HepG2 (cell line): ENCODE results near the gene SAPCD1. TPM values are rescaled to one million over a fixed set of nuclear protein-coding genes. Genes with fewer than 3 reads are reported as not detected.
A peak's percentile ranks its signal among the peaks of the same experiment; 100 is the strongest.

Experiments used
- AKAP8 ChIP-seq: sonication (generic); formaldehyde crosslinking; IDR thresholded peaks from 2 replicates; pipeline ENCODE4 v1.5.1; 2020; ENCODE audit warnings: mild to moderate bottlenecking, missing genetic modification reagents
- ASH2L ChIP-seq: fragments of 300-600, 200-600 bp; sonication (generic); IDR thresholded peaks from 2 replicates; pipeline ENCODE4 v1.7.0; 2017; ENCODE audit warnings: low read depth, mild to moderate bottlenecking, moderate library complexity, mixed read lengths, low read length; ENCODE audit not compliant: insufficient read length
- ESRRA ChIP-seq: sonication (generic); formaldehyde crosslinking; IDR thresholded peaks from 2 replicates; pipeline ENCODE4 v1.5.1; 2020; ENCODE audit warnings: mild to moderate bottlenecking, low read depth, missing genetic modification reagents
- FOXO1 ChIP-seq: sonication (generic); formaldehyde crosslinking; IDR thresholded peaks from 2 replicates; pipeline ENCODE4 v1.4.0; 2020; ENCODE audit warnings: missing genetic modification reagents
- GMEB2 ChIP-seq: IDR thresholded peaks from 2 replicates; pipeline ENCODE4 v1.6.1; 2016; ENCODE audit warnings: missing biosample characterization, missing genetic modification reagents, low read depth
- HCFC1 ChIP-seq: fragments of 150-350 bp; IDR thresholded peaks from 2 replicates; pipeline ENCODE4 v1.6.1; 2014; ENCODE audit warnings: low read depth, low read length
- HNF1A ChIP-seq, 2 experiments: sonication (generic) in 1 of 2; formaldehyde crosslinking in 1 of 2; IDR thresholded peaks; 2 replicates each; pipeline versions ENCODE4 v1.4.0 to v1.6.1; 2016 to 2020; ENCODE audit warnings: borderline replicate concordance in 1 of 2, low read depth in 1 of 2, mild to moderate bottlenecking in 1 of 2, missing genetic modification reagents in 1 of 2
- HOXA5 ChIP-seq: sonication (generic); formaldehyde crosslinking; IDR thresholded peaks from 2 replicates; pipeline ENCODE4 v1.4.0; 2020; ENCODE audit warnings: missing genetic modification reagents
- KDM5A ChIP-seq: fragments of 200-600 bp; sonication (generic); IDR thresholded peaks from 2 replicates; pipeline ENCODE4 v1.7.0; 2018; ENCODE audit warnings: antibody characterized with exemption, mild to moderate bottlenecking, low read length, borderline replicate concordance
- MAFG ChIP-seq: sonication (generic); formaldehyde crosslinking; IDR thresholded peaks from 2 replicates; pipeline ENCODE4 v1.5.1; 2020; ENCODE audit warnings: mild to moderate bottlenecking, missing genetic modification reagents
- MED13 ChIP-seq: sonication (generic); formaldehyde crosslinking; IDR thresholded peaks from 2 replicates; pipeline ENCODE4 v1.5.0; 2020; ENCODE audit warnings: missing genetic modification reagents
- NFKB2 ChIP-seq: sonication (generic); formaldehyde crosslinking; IDR thresholded peaks from 2 replicates; pipeline ENCODE4 v1.4.0; 2020; ENCODE audit warnings: missing genetic modification reagents, borderline replicate concordance
- NFYB ChIP-seq: sonication (generic); formaldehyde crosslinking; IDR thresholded peaks from 2 replicates; pipeline ENCODE4 v1.4.0; 2020; ENCODE audit warnings: missing genetic modification reagents
- REL ChIP-seq: sonication (generic); formaldehyde crosslinking; conservative IDR thresholded peaks from 2 replicates; pipeline ENCODE4 v1.8.0; 2022; ENCODE audit warnings: mild to moderate bottlenecking, missing genetic modification reagents, moderate library complexity
- SMAD3 ChIP-seq: sonication (generic); formaldehyde crosslinking; IDR thresholded peaks from 2 replicates; pipeline ENCODE4 v1.4.0; 2020; ENCODE audit warnings: missing genetic modification reagents
- THAP11 ChIP-seq: IDR thresholded peaks from 2 replicates; pipeline ENCODE4 v1.6.1; 2016; ENCODE audit warnings: missing biosample characterization, missing genetic modification reagents
- TOPORS ChIP-seq: sonication (generic); formaldehyde crosslinking; IDR thresholded peaks from 2 replicates; pipeline ENCODE4 v1.8.0; 2023; ENCODE audit warnings: mild to moderate bottlenecking, missing genetic modification reagents
- ZC3H4 ChIP-seq: sonication (generic); formaldehyde crosslinking; IDR thresholded peaks from 2 replicates; pipeline ENCODE4 v1.4.0; 2020; ENCODE audit warnings: missing genetic modification reagents, borderline replicate concordance
- ZNF326 ChIP-seq: sonication (generic); formaldehyde crosslinking; IDR thresholded peaks from 2 replicates; pipeline ENCODE4 v1.4.0; 2020; ENCODE audit warnings: missing genetic modification reagents, borderline replicate concordance
- ZNF431 ChIP-seq: sonication (generic); formaldehyde crosslinking; IDR thresholded peaks from 2 replicates; pipeline ENCODE4 v1.9.0; 2022; ENCODE audit warnings: missing genetic modification reagents, low read depth, mild to moderate bottlenecking, borderline replicate concordance
- ZNF484 ChIP-seq: sonication (generic); formaldehyde crosslinking; IDR thresholded peaks from 2 replicates; pipeline ENCODE4 v1.5.1; 2020; ENCODE audit warnings: mild to moderate bottlenecking, low read depth, missing genetic modification reagents, borderline replicate concordance
- ZNF572 ChIP-seq: sonication (generic); formaldehyde crosslinking; IDR thresholded peaks from 2 replicates; pipeline ENCODE4 v1.5.1; 2020; ENCODE audit warnings: mild to moderate bottlenecking, missing genetic modification reagents
- ZNF850 ChIP-seq: sonication (generic); formaldehyde crosslinking; conservative IDR thresholded peaks from 2 replicates; pipeline ENCODE4 v1.9.0; 2021; ENCODE audit warnings: mild to moderate bottlenecking, missing genetic modification reagents
- polyA plus RNA-seq, 8 experiments: library from polyadenylated mRNA; depleted of rRNA in 3 of 8; stranded (reverse) in 7 of 8; unstranded in 1 of 8; fragments of >200 nt; fragmentation: Illumina TruSeq in 4 of 8; extraction: Trizol in 4 of 8; gene quantifications; 2 replicates each; pipeline versions ENCODE4 v1.2.1 to v1.2.3, GENCODE V29; 2011 to 2016; ENCODE audit warnings: low read depth in 4 of 8, missing spikeins in 1 of 8, mixed read lengths in 1 of 8; ENCODE audit not compliant: insufficient read depth in 1 of 8
- total RNA-seq, 5 experiments: library from RNA; depleted of rRNA; stranded (reverse); fragments of >200 nt; fragmentation: Illumina TruSeq; extraction: Trizol; gene quantifications; 2 replicates each; pipeline ENCODE4 v1.2.3, GENCODE V29; 2016; ENCODE audit warnings: low read depth in 1 of 5
- TF ChIP-seq, protein P1 (sequence below): sonication (generic); formaldehyde crosslinking; IDR thresholded peaks from 2 replicates; pipeline ENCODE4 v1.8.1; 2022; ENCODE audit warnings: mild to moderate bottlenecking, missing genetic modification reagents

SAPCD1 gene
- total and polyA plus RNA-seq, 2 of the 13 experiments (the other 11 are each of a cell fraction or from before 2014, with no cell fraction given) = 2.5 to 3.9 TPM

- TF ChIP-seq, protein P1, sequence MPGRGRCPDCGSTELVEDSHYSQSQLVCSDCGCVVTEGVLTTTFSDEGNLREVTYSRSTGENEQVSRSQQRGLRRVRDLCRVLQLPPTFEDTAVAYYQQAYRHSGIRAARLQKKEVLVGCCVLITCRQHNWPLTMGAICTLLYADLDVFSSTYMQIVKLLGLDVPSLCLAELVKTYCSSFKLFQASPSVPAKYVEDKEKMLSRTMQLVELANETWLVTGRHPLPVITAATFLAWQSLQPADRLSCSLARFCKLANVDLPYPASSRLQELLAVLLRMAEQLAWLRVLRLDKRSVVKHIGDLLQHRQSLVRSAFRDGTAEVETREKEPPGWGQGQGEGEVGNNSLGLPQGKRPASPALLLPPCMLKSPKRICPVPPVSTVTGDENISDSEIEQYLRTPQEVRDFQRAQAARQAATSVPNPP (CRISPR knock-in tag) = no peak
- no peak for TF ChIP-seq ZNF484
- TF ChIP-seq HCFC1 = 0 out of 2 replicates have a peak, but pooled peaks have one; percentile 12
- TF ChIP-seq ASH2L = no peak
- no peak for TF ChIP-seq ZNF326
- no peak for TF ChIP-seq HNF1A (IDR thresholded peaks at IDR 0.05; ENCODE audit: low read depth)
- 0 out of 2 replicates have a peak, but pooled peaks have one; percentile 17 for TF ChIP-seq HNF1A (CRISPR knock-in tag; IDR thresholded peaks at IDR 0.05; ENCODE audit: borderline replicate concordance)
- peak; percentile 68; the same call in 1 of the 2 replicates for TF ChIP-seq THAP11 (CRISPR knock-in tag)
- TF ChIP-seq ESRRA (CRISPR knock-in tag) = no peak
- no peak for TF ChIP-seq MED13 (CRISPR knock-in tag)
- TF ChIP-seq ZC3H4 (CRISPR knock-in tag) = no peak; the same call in 1 of the 2 replicates
- TF ChIP-seq SMAD3 (CRISPR knock-in tag) = 0 out of 2 replicates have a peak, but pooled peaks have one; percentile 26
- no peak for TF ChIP-seq GMEB2
- no peak for TF ChIP-seq AKAP8
- TF ChIP-seq TOPORS (CRISPR knock-in tag) = no peak
- TF ChIP-seq ZNF572 (CRISPR knock-in tag) = 0 out of 2 replicates have a peak, but pooled peaks have one; percentile 50
- 0 out of 2 replicates have a peak, but pooled peaks have one; percentile 56 for TF ChIP-seq HOXA5 (CRISPR knock-in tag)
- TF ChIP-seq ZNF850 (CRISPR knock-in tag) = no peak
- no peak; the same call in 1 of the 2 replicates for TF ChIP-seq NFKB2 (CRISPR knock-in tag)
- TF ChIP-seq NFYB (CRISPR knock-in tag) = no peak
- TF ChIP-seq ZNF431 = no peak
- TF ChIP-seq KDM5A = no peak
- TF ChIP-seq FOXO1 (CRISPR knock-in tag) = 0 out of 2 replicates have a peak, but pooled peaks have one; percentile 38
- no peak for TF ChIP-seq REL (CRISPR knock-in tag)
- TF ChIP-seq MAFG = no peak
These were observed 7.4 kb downstream of the SAPCD1 start (continued) for GRCh38 chr6:31769684-31770371.
